ENCODE measurements around the gene RPL10A.

The RPL10A gene

GRCh38 chr6:35454391-35455110 lies 13.7 kb upstream of the RPL10A start:
- Histone ChIP-seq H3K36me3 (replicated peaks) (peaks cover 24% of the 10 kb centered on the region), H3K4me1 (peaks cover 8% of the 10 kb centered on the region), H3K9me3 (no peaks in the 10 kb centered on the region), H3K4me3 (no peak overlapping the region), H3K27me3 (ENCODE audit: low read depth) (no peaks in the 10 kb centered on the region)
- in situ Hi-C loops (cut with MboI; ENCODE audit: low sequenced_read_pairs), result loop anchor here (5.0 kb wide), 1 partner anchor 112 kb away; the partner anchor contains the start of gene PPARD
- DNase-seq (ENCODE audit: low spot score in 2 of 2), result no peak

GRCh38 chr6:35457907-35458306 lies 10.3 kb upstream of the RPL10A start:
- Histone ChIP-seq H3K36me3 (replicated peaks) (peaks cover 41% of the 10 kb centered on the region), H3K27me3 (ENCODE audit: low read depth) (no peaks in the 10 kb centered on the region)
- DNase-seq (ENCODE audit: low spot score in 2 of 2), result no peak

GRCh38 chr6:35461270-35461669 lies 6.9 kb upstream of the RPL10A start:
- H3K36me3 ChIP-seq (replicated peaks), result peaks cover 53% of the 10 kb centered on the region
- no peaks in the 10 kb centered on the region for H3K9me3 ChIP-seq
- no peak overlapping the region for H3K4me3 ChIP-seq
- no peaks in the 10 kb centered on the region for H3K27me3 ChIP-seq (ENCODE audit: low read depth)
- in situ Hi-C loops (cut with MboI; ENCODE audit: low sequenced_read_pairs), result no loop called here
- H3K4me1 ChIP-seq, result no peaks in the 10 kb centered on the region
- DNase-seq (ENCODE audit: low spot score in 2 of 2), result no peak

More at GRCh38 chr6:35457907-35458306, 10.3 kb upstream of the RPL10A start:
- in situ Hi-C loops (cut with MboI; ENCODE audit: low sequenced_read_pairs), result no loop called here
- Histone ChIP-seq H3K4me1 (peaks cover 8% of the 10 kb centered on the region), H3K4me3 (no peak overlapping the region), H3K9me3 (no peaks in the 10 kb centered on the region)

GRCh38 chr6:35463292-35463691 lies 4.9 kb upstream of the RPL10A start:
- Histone ChIP-seq H3K4me1 (peaks cover 5% of the 10 kb centered on the region), H3K4me3 (no peak overlapping the region), H3K9me3 (no peaks in the 10 kb centered on the region), H3K27me3 (ENCODE audit: low read depth) (no peaks in the 10 kb centered on the region), H3K36me3 (replicated peaks) (peaks cover 51% of the 10 kb centered on the region)
- DNase-seq (ENCODE audit: low spot score in 2 of 2), result no peak
- in situ Hi-C loops (cut with MboI; ENCODE audit: low sequenced_read_pairs), result no loop called here

GRCh38 chr6:35465646-35466045 lies 2.6 kb upstream of the RPL10A start:
- Histone ChIP-seq H3K4me1 (peaks cover 8% of the 10 kb centered on the region), H3K4me3 (no peak overlapping the region), H3K27me3 (ENCODE audit: low read depth) (no peaks in the 10 kb centered on the region), H3K36me3 (replicated peaks) (peaks cover 56% of the 10 kb centered on the region), H3K9me3 (no peaks in the 10 kb centered on the region)
- in situ Hi-C loops (cut with MboI; ENCODE audit: low sequenced_read_pairs), result no loop called here
- no peak for DNase-seq (ENCODE audit: low spot score in 2 of 2)

- Histone ChIP-seq H3K4me3 (peak overlapping the region; percentile 98), H3K36me3 (replicated peaks) (peaks cover 71% of the 10 kb centered on the region), H3K27me3 (ENCODE audit: low read depth) (no peaks in the 10 kb centered on the region), H3K9me3 (no peaks in the 10 kb centered on the region), H3K4me1 (peaks cover 16% of the 10 kb centered on the region)
- peak in 1 of 2 experiments; percentile 37 for DNase-seq (ENCODE audit: low spot score in 2 of 2)
- in situ Hi-C loops (cut with MboI; ENCODE audit: low sequenced_read_pairs), result no loop called here
These were observed 964 bp downstream of the RPL10A start for GRCh38 chr6:35468980-35469750.

- Histone ChIP-seq H3K27me3 (ENCODE audit: low read depth) (no peaks in the 10 kb centered on the region), H3K9me3 (no peaks in the 10 kb centered on the region), H3K36me3 (replicated peaks) (peaks cover 79% of the 10 kb centered on the region), H3K4me3 (peak overlapping the region; percentile 98), H3K4me1 (peaks cover 16% of the 10 kb centered on the region)
- DNase-seq (ENCODE audit: low spot score in 2 of 2), result peak in 1 of 2 experiments; percentile 68
- in situ Hi-C loops (cut with MboI; ENCODE audit: low sequenced_read_pairs), result no loop called here
These were observed 1.8 kb downstream of the RPL10A start for GRCh38 chr6:35469751-35470662.

- peak in 1 of 2 experiments; percentile 46 for DNase-seq (ENCODE audit: low spot score in 2 of 2)
- H3K9me3 ChIP-seq, result no peaks in the 10 kb centered on the region
- H3K36me3 ChIP-seq (replicated peaks), result peaks cover 77% of the 10 kb centered on the region
- in situ Hi-C loops (cut with MboI; ENCODE audit: low sequenced_read_pairs), result no loop called here
- H3K4me1 ChIP-seq, result peaks cover 16% of the 10 kb centered on the region
- peak overlapping the region; percentile 98 for H3K4me3 ChIP-seq
- H3K27me3 ChIP-seq (ENCODE audit: low read depth), result no peaks in the 10 kb centered on the region
These were observed 2.5 kb downstream of the RPL10A start for GRCh38 chr6:35470663-35471120.

- Histone ChIP-seq H3K4me3 (peak overlapping the region; percentile 98; the same call in 1 of the 2 replicates), H3K36me3 (replicated peaks) (peaks cover 65% of the 10 kb centered on the region)
These were observed 3.7 kb downstream of the RPL10A start for GRCh38 chr6:35471836-35472345.

GRCh38 chr6:35473075-35473849 lies 5.1 kb downstream of the RPL10A start:
- DNase-seq (ENCODE audit: low spot score in 2 of 2), result peak in 1 of 2 experiments; percentile 51
- H3K4me1 ChIP-seq, result peaks cover 11% of the 10 kb centered on the region
- no peak overlapping the region for H3K4me3 ChIP-seq
- in situ Hi-C loops (cut with MboI; ENCODE audit: low sequenced_read_pairs), result no loop called here
- no peaks in the 10 kb centered on the region for H3K9me3 ChIP-seq
- peaks cover 62% of the 10 kb centered on the region for H3K36me3 ChIP-seq (replicated peaks)
- no peaks in the 10 kb centered on the region for H3K27me3 ChIP-seq (ENCODE audit: low read depth)

More at GRCh38 chr6:35471836-35472345, 3.7 kb downstream of the RPL10A start:
- in situ Hi-C loops (cut with MboI; ENCODE audit: low sequenced_read_pairs), result no loop called here
- Histone ChIP-seq H3K27me3 (ENCODE audit: low read depth) (no peaks in the 10 kb centered on the region), H3K9me3 (no peaks in the 10 kb centered on the region), H3K4me1 (peaks cover 16% of the 10 kb centered on the region)
- peak in 1 of 2 experiments; percentile 42 for DNase-seq (ENCODE audit: low spot score in 2 of 2)

GRCh38 chr6:35473850-35474130 lies 5.6 kb downstream of the RPL10A start:
- Histone ChIP-seq H3K36me3 (replicated peaks) (peaks cover 57% of the 10 kb centered on the region), H3K4me1 (peaks cover 11% of the 10 kb centered on the region), H3K4me3 (no peak overlapping the region), H3K9me3 (no peaks in the 10 kb centered on the region), H3K27me3 (ENCODE audit: low read depth) (no peaks in the 10 kb centered on the region)
- peak in 1 of 2 experiments; percentile 49 for DNase-seq (ENCODE audit: low spot score in 2 of 2)
- in situ Hi-C loops (cut with MboI; ENCODE audit: low sequenced_read_pairs), result no loop called here

GRCh38 chr6:35474131-35474941 lies 6.1 kb downstream of the RPL10A start:
- Histone ChIP-seq H3K4me3 (no peak overlapping the region), H3K9me3 (no peaks in the 10 kb centered on the region), H3K27me3 (ENCODE audit: low read depth) (no peaks in the 10 kb centered on the region), H3K4me1 (peaks cover 11% of the 10 kb centered on the region), H3K36me3 (replicated peaks) (peaks cover 52% of the 10 kb centered on the region)
- peak in 1 of 2 experiments; percentile 50 for DNase-seq (ENCODE audit: low spot score in 2 of 2)
- in situ Hi-C loops (cut with MboI; ENCODE audit: low sequenced_read_pairs), result no loop called here

All from HAP-1 (cell line).